Stomach (tissue), 4 donors: Measurements from ENCODE around the gene ACTA2.

Experiments
- CTCF ChIP-seq, 7 experiments: fragments of 450-650 bp in 4 of 7; fragments of 200-600 bp in 3 of 7; sonication (generic) in 3 of 7; IDR thresholded peaks; one replicate each; pipeline ENCODE4 v1.5.1; 2016 to 2019; ENCODE audit warnings: antibody characterized with exemption in 7 of 7, control low read depth in 2 of 7, mild to moderate bottlenecking in 1 of 7
- POLR2A ChIP-seq, 4 donors: fragments of 450-650 bp; IDR thresholded peaks; one replicate each; pipeline ENCODE4 v1.6.1; 2016; ENCODE audit warnings: antibody characterized with exemption in 4 of 4, control low read depth in 2 of 4, mild to moderate bottlenecking in 1 of 4, moderate library complexity in 1 of 4
- POLR2AphosphoS5 ChIP-seq, 3 donors: sonication (generic); formaldehyde crosslinking; IDR thresholded peaks; one replicate each; pipeline ENCODE4 v1.6.1; 2016; ENCODE audit warnings: antibody characterized with exemption in 3 of 3

- TF ChIP-seq CTCF (IDR thresholded peaks at IDR 0.05) (peak in 5 of 7 experiments; percentile 48 to 79 (median 72)), POLR2A (IDR thresholded peaks at IDR 0.05) (no peak), POLR2AphosphoS5 (IDR thresholded peaks at IDR 0.05) (no peak)
Measured at GRCh38 chr10:88986549-88987242, 34.1 kb upstream of the ACTA2 start.
